GM18499 (cell line): ENCODE measurements around the gene SETBP1.

ENCODE experiments used
- ATAC-seq: cut with Tn5 transposase; IDR thresholded peaks from one replicate; pipeline ENCODE4 v1.9.1; 2021; ENCODE audit warnings: moderate number of reproducible peaks; ENCODE audit not compliant: insufficient read depth, unreplicated experiment

SETBP1 gene

GRCh38 chr18:45044787-45045186, 364.1 kb downstream of the SETBP1 start:
- ATAC-seq = no peak

- no peak for ATAC-seq
These were observed 365.5 kb downstream of the SETBP1 start for GRCh38 chr18:45046228-45046627.

- no peak for ATAC-seq
These were observed 366.3 kb downstream of the SETBP1 start for GRCh38 chr18:45046961-45047360.

GRCh38 chr18:45049578-45050319, 369.1 kb downstream of the SETBP1 start:
- ATAC-seq = no peak

GRCh38 chr18:45050712-45051601, 370.3 kb downstream of the SETBP1 start:
- no peak for ATAC-seq

GRCh38 chr18:45054636-45055035, 373.9 kb downstream of the SETBP1 start:
- no peak for ATAC-seq

GRCh38 chr18:45055811-45056210, 375.1 kb downstream of the SETBP1 start:
- no peak for ATAC-seq

- no peak for ATAC-seq
These were observed 376.2 kb downstream of the SETBP1 start for GRCh38 chr18:45056926-45057325.

- ATAC-seq = no peak
These were observed 377.4 kb downstream of the SETBP1 start for GRCh38 chr18:45057955-45058600.

- ATAC-seq = no peak
These were observed 379.0 kb downstream of the SETBP1 start for GRCh38 chr18:45059695-45060094.

GRCh38 chr18:45060102-45060501, 379.4 kb downstream of the SETBP1 start:
- ATAC-seq = no peak

- ATAC-seq = no peak
These were observed 380.7 kb downstream of the SETBP1 start for GRCh38 chr18:45061359-45061758.

- ATAC-seq = no peak
These were observed 382.8 kb downstream of the SETBP1 start for GRCh38 chr18:45063246-45064038.

- no peak for ATAC-seq
These were observed 385.5 kb downstream of the SETBP1 start for GRCh38 chr18:45066210-45066609.

GRCh38 chr18:45066886-45067285, 386.2 kb downstream of the SETBP1 start:
- ATAC-seq = no peak

GRCh38 chr18:45068400-45069094, 387.9 kb downstream of the SETBP1 start:
- no peak for ATAC-seq

- ATAC-seq = no peak
These were observed 388.9 kb downstream of the SETBP1 start for GRCh38 chr18:45069546-45069945.

- ATAC-seq = no peak
These were observed 391.3 kb downstream of the SETBP1 start for GRCh38 chr18:45071956-45072355.

- no peak for ATAC-seq
These were observed 392.9 kb downstream of the SETBP1 start for GRCh38 chr18:45073556-45073955.
